GM21737 (cell line): ENCODE data around the gene PSG1.
"Not testable (repeated sequence)": the region's sequence is repeated elsewhere in the genome, so short reads cannot be mapped to it uniquely, and the experiment has no call there.

Experiments
- ATAC-seq: cut with Tn5 transposase; IDR thresholded peaks from one replicate; pipeline ENCODE4 v1.9.1; 2021; ENCODE audit warnings: mild to moderate bottlenecking, moderate library complexity; ENCODE audit not compliant: unreplicated experiment

Gene PSG1

GRCh38 chr19:42831221-42832019, 48.1 kb downstream of the PSG1 start:
- ATAC-seq = no peak

GRCh38 chr19:42821306-42821977, 58.1 kb downstream of the PSG1 start:
- not testable (repeated sequence) for ATAC-seq

- ATAC-seq = not testable (repeated sequence)
Measured at GRCh38 chr19:42819960-42820650, 59.4 kb downstream of the PSG1 start.

GRCh38 chr19:42816894-42817293, 62.6 kb downstream of the PSG1 start:
- no peak for ATAC-seq
